GM19397 (cell line): ENCODE results near the gene NEMP2.
"Not testable (repeated sequence)": the region's sequence is repeated elsewhere in the genome, so short reads cannot be mapped to it uniquely, and the experiment has no call there.

ENCODE experiments used
- ATAC-seq: cut with Tn5 transposase; IDR thresholded peaks from one replicate; pipeline ENCODE4 v1.9.1; 2021; ENCODE audit warnings: mild to moderate bottlenecking, moderate library complexity; ENCODE audit not compliant: unreplicated experiment

The NEMP2 gene

DNA sequence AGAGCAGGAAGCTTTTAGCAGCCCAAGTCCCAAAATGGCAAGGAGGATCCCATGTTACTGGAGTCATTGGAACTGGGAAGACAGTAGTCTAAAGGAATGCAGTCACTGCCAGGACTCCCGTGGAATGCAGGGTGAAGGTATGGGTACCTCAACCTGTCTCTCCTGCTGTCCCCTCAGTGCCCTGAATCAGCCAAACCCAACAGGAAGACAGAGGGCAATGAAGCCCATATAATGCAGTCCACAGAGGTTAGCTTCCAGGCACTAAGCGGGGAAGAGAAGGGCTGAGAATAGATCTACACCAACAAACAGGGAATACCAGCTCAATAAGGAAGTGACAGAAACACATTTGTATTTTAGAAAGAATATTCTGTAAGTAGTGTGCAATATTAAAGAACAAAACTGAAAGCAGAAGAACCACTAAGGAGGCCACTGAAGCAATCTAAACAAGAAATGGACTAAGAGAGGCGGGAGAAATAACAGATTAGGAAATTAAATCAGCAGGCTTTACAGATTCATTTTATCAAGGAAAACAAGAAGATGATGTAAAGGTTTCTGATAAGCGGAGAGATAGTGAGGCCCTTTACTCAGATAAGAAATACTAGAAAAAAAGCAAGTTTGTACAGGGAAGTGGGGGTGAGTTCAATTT is 8.3 kb downstream of the NEMP2 start:
- no peak for ATAC-seq

DNA sequence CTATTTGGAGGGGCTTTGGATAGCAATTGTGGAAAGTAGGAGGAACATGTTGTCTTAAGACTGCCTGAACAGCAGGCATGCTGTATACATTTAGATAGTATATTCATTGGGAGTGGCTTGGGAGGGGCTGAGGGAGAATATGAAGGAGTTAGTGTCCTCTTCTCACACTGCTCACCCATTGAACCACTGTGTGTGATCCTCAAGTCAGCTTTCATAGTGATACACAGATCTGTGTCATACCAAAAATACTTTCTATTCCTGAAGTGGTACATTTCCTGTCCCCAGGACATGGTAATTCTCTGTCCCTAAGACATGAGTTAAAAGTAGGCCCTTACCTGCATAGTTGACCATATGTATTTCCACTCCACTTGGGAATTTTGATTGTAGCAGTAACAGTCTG is 9.6 kb downstream of the NEMP2 start:
- ATAC-seq, result no peak

DNA sequence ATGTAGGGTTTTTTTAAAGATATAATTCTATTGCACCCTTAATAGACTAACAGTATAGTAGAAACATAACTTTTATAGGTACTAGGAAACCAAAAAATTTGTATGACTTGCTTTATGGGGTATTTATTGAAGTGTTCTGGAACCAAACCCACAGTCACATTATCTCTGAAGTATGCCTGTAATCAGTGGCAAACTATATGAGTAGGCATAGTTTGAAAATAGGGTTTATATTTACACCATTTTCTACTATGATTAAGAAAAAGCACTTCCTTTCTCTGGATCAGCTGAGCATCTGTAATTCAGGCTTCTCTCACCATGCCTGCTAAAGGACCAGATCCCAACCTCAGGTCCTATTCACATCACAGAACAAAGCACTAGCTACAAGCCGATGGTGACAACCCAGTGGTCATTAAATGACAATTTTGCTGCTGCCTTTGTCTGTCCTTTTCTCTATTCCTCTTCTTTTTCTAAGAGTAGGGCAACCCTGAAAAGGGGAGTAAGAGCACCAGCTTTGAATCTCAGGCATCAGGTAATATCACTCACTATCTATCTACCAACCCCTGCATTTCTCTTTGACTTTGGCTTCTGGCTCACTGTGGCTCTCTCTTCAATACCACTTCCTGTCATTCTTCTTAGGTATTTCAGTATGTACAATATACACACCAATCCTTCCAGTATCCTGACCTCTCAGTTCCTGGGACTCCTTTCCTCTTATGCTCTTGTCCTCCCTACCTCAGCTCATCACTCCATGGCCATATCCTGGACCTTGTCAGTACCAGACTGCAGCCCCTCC is 14.4 kb downstream of the NEMP2 start:
- no peak for ATAC-seq

DNA sequence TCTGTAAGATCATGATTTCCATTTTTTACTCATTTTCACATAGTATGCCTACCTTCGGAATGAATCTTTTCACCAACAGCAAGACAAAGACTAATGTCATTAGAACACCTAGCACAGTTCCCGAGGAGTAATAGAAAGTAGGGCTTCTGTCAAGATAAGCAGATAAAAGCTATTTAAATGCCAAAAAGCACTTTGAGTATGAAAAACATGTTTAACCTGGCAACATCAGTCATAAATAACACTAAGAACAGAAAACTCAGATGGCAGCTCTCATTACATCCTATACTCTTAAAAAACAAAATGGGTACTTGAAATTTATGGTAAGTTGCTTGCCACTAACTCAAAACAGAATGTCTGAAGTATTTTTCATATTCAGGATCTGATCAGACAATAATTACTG is 17.1 kb downstream of the NEMP2 start:
- ATAC-seq, result no peak

DNA sequence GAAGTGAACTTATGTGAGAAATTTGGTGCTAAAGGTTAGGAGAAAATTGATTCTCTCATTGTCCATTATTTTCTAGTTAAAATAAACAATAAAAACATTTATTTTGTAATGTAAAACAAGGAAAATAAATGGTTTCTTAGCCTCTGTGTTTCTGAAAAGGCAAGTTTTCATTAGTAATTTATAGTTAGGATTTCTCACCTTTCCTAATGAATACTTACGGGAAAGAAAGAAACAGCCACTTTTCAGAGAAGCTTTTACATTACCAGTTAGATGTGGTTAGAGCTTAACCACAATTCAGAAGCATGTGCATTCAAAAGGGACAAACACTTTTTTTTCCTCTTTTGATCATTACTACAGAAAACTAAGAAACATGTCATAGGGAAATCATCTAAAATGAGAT is 18.8 kb downstream of the NEMP2 start:
- no peak for ATAC-seq

DNA sequence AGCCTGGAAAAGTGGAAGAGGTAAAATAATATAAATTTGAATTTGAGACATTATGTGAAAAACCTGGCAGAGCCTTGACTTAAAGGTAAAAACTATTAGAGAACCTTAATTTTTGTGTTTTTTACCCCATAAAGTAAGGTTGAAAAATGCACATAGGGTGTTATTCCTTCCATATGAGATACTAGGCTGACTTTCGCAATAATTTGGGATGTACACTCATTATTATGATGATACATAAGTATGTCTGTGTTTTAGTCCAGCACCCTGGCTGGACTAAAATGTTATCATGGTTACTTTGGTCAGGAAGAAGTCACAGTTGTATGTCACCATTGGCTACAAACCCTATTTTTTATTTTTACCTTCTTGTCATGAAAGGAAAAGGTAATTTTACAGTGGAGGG is 19.8 kb downstream of the NEMP2 start:
- ATAC-seq, result no peak

DNA sequence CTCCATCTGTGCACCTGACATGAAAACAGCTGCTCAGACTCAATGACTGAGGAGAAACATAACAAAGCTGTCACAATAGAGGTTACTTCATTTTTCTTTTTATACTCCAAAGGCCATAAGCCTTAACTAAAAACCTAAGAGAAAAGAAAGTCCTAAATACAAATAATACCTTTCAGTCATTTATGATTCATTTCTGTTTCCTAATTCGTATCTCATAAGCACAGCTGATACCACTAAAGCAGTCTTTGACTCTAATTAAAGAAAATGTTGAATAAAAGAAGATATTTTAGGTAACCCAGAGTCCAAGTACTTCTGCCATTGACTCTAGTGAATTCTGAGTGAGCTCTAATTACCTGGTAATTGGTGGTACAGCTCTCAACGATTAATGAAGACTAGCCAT is 20.6 kb downstream of the NEMP2 start:
- ATAC-seq, result no peak

DNA sequence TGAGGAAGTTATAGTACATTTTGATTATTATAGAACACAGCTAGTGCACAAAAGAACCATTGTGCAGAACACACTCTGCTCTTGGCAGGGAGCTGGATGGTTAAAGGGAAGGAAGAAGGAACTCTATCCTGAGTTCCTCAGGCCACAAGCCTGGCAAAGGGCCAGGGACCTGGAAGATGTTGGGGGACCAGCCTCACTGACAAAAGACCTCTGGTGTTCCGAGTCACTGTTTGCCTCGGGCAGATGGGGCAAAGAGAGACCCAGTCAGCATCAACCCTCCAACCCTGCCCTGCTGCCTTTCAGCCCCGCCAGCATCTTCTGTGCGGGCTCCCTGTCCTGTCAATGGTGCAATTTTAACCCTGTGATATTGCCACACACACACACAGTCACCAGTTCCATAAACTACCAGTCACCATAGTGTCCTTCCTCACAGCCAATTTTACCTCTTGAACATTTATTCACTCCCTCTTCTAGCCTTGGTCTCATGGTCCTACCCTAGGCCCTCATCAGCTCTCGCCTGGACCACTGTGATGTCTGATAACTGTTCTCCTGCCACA is 21.9 kb downstream of the NEMP2 start:
- ATAC-seq, result no peak

DNA sequence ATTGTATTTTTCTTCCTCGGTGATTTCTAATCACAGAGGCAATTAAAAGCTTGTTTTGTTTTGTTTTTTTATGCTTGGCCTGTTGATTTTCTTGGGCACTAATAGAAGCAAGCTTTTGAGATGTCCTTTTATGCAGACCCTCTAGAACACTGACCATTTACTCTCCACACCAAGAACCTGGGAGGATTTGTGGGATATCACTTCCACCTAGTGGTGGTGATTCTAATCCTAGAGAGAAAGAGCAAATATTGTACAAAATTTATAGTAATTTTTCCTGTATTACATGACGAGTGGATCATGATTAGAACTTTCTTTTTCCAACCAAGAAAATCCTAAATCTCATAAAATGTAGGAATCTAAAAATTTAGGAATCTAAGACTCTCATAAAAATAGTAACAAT is 23.4 kb downstream of the NEMP2 start:
- no peak for ATAC-seq

DNA sequence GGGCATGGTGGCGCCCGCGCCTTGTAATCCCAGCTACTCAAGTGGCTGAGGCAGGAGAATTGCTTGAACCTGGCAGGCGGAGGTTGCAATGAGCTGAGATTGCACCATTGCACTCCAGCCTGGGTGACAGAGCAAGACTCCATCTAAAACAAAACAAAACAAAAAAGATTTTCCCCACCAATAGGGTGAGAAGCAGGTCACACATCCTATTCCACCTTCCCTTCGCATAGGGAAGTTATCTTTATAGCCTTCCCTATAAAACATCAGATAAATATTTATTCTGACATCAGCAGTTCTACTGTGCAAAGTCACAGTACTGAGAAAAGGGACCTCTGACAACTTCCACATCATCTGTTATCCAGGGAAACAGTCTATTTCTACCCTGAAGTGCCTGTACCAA is 24.6 kb downstream of the NEMP2 start:
- ATAC-seq, result not testable (repeated sequence)

DNA sequence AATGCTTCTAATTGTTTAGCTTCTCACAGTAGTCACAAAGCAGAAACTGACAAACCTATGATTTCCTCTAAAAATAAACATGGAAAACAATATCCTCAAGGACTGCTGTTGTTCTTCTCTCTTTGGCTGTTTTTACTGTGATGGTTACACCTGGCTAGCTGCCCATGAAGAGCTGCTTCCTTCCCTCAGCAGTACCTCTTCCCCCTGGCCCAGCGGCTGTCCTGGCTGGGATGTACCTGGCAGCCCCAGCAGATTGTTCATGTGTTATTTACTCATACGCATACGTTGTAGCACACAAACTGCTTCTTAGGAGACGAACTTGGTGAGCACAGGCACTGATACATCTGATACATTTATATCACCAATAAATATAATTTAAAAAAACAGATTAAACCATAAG is 27.4 kb downstream of the NEMP2 start:
- no peak for ATAC-seq

DNA sequence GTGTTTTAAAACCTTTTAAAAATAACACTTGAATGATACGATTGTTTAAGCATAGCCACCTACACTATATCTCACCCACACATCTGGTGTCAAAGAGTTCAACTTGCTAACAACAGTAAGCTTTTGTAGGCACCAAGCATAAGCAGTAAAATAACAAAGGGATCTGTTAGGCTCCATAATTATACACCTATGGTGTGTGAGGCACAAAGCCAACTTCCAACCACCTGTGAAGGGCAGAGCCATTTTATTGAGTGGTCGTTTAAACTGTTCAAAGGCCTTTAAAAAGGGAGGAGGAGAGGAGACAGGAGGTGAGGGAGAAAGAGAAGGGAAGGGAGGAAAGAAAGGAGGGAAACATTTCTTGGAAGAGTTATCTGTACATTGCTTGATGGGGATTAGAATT is 27.9 kb downstream of the NEMP2 start:
- no peak for ATAC-seq

DNA sequence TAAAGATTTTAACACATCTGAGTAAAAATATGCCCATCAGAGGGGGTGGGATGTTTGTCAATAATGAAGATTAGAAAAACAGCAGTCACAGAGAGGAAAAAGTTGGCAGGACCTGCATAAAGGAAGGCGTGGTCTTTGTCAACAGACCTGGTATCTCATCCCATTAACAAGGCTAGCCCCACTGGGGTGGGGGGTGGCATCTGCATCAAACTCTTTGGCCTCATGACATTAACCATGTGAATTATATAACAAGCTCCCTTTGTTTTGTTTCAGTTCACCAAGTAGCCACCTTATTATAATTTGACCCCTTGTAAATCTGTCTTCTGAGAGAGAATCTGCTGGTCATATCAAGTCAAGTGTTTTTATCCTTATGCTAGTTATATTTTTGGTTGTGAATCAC is 28.8 kb downstream of the NEMP2 start:
- ATAC-seq, result no peak

DNA sequence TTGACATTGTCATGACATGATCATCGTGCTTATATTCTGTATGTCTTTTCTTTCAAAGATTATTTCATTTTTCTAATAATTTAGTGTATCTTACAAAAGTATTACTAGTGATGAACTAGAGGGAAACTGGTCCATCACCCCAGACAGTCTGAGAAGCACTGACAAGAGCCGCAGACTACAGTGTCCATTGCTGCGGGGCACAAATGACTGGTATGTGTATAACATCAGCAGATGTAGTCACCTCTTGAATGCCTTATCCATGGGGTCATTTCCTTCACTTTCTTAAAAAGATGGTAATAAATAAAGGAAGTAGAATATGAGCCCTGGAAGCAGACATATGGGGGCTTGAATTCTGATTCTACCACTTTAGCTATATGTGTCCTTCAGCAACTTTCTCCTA is 29.6 kb downstream of the NEMP2 start:
- ATAC-seq, result no peak

DNA sequence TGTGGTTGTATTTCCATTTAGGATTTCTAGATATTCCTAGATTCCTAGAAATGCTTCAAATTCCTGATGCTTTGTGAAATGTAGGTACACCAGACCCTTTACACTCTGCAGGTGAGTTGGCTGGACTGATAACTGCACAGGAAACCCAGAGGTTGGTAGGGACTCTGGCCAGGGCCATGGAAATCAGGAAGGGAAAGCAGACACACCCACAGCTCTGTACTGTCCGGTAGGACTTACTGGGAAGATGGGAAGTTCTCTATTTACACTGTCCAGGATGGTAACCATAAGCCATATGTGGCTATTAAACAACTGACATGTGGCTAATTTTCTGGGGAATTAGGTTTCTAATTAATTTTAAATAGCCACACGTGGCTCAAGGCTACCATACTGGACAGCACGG is 31.4 kb downstream of the NEMP2 start:
- no peak for ATAC-seq

DNA sequence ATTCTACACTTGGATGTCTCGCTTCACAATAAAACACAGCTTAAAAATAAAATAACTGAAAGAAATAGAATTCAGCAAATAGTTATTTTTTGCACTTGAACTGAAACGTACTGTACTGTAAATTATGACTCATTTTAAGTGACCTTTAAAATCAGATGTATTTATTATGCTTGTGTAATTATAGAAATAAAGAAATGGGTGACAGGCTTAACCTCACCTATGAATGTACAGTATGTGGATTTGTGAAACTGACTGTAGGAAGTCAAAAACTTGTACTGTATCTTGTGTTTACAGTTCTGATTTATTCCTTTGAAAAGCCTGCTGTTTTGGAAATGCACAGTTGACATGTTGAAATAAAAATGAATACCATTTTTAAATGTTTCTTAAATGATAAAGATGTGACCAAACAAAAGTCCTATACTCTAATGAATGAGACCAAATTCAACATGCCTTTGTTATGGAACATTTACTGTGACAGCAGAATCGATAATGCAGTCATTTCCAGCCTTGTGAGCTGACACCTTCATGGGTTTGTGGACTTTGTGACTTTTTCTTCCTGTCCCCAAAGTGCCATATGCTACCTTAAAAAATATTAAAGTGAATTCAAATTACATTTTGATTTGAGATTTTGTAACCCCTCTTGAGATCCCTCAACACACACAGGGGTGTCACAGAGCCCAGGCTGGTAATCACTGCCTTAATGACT is 32.7 kb downstream of the NEMP2 start:
- ATAC-seq, result no peak

DNA sequence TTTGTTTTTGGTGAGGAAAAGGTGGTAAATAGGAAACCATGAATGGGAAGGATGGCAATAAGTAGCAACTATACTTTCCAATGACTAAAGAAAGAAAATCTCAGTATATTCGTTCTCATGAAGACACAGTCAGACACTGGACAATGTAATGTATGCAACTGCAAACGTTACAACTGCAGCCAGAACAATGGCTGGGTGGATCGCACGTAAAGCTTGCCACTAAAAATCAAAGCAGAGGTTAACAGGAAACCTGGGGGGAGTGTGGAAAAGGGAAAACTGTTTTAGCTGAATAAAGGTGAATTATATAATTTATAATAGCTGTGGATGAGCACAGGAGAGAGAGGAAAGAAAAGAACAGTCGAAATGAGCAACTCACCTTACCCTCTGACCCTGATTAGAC is 33.3 kb downstream of the NEMP2 start:
- no peak for ATAC-seq

DNA sequence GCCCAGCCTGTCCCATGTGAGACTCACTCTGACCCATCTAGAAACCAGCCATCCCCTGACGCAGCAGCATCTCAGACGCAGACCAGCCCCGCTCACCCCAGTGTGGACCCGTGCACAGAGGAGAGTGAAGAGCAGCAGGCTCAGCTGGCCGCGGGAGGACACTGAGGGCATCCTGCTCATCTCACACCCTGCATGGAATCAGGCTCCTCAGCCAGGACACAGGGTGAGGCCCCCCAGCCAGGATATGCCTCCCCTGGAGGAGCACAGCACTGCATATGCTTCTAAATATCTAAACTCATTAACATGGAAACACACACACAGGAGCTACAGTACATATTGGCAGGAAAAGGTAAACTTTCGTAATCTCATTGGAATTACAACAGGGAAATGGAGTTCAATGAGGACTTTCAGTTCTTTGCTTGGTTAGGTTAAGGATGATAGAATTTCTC is 34.4 kb downstream of the NEMP2 start:
- no peak for ATAC-seq

DNA sequence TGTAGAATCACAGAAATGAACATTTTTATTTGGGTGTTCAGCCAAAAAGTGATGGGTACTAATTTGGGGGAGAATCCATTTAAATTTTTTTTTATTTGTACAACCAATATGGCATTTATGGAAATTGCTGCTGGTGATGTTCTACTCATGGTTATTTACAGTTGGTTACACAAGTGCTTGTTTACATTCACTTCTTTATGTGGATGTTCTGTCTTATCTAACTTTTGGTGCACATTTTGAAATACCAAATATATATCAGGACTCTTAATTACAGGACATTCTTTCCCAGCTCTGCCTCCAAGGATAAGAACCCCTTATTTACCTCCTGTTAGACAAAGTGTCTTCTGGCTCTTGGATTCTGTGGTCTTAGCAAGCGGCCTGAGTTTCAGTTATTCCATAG is 35.2 kb downstream of the NEMP2 start:
- no peak for ATAC-seq

DNA sequence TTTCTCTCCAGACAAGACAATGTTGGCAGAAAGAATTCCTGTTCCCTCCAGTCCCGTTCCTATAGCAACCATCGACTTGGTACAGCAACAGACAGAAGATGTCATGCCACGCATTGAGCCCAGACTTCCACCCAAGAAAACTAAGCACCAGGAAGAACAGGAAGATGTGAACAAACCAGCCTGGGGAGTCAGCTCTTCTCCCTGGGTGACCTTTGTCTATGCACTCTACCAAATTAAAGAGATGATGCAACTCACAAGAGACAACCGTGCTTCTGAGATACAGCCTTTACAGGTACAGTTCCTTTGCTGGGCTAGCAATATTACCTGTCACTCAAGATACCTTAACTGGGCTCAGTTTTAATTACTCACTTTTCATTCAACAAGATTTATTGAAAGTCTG is 37.1 kb downstream of the NEMP2 start:
- no peak for ATAC-seq

DNA sequence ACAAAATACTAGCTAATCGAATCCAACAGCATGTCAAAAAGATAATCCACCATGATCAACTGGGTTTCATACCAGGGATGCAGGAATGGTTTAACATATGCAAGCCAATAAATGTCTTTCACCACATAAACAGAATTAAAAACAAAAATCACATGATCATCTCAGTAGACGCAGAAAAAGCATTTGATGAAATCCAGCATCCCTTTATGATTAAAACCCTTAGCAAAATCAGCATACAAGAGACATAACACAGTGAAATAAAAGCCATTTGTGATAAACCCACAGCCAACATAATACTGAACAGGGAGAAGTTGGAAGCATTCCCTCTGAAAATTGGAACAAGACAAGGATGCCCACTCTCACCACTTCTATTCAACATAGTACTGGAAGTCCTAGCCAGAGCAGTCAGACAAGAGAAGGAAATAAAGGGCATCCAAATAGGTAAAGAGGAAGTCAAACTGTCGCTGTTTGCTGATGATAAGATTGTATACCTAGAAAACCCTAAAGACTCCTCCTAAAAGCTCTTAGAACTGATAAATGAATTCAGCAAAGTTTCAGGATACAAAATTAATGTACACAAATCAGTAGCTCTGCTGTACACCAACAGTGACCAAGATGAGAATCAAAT is 39.8 kb downstream of the NEMP2 start:
- not testable (repeated sequence) for ATAC-seq
